NT2/D1 (cell line): ENCODE measurements around the gene ROMO1.

Experiments
- YY1 ChIP-seq: IDR thresholded peaks from 2 replicates; pipeline ENCODE4 v1.6.1; 2011; ENCODE audit not compliant: insufficient read length, insufficient read depth
- ZNF274 ChIP-seq: IDR thresholded peaks from 2 replicates; pipeline ENCODE4 v1.6.1; 2011; ENCODE audit warnings: mild to moderate bottlenecking, low read depth, low read length

- TF ChIP-seq YY1 (no peak), ZNF274 (no peak)
Measured at GRCh38 chr20:35709259-35709658, 10.1 kb downstream of the ROMO1 start.
